Measurements from ENCODE around the gene MARCHF10.

- TF ChIP-seq CTCF (IDR thresholded peaks at IDR 0.05; ENCODE audit: poor library complexity) (no peak), EZH2 (IDR thresholded peaks at IDR 0.05; ENCODE audit: borderline replicate concordance) (no peak)
Observed at GRCh38 chr17:62658136-62658920, 149.8 kb downstream of the MARCHF10 start.

Data from hepatocyte (in vitro differentiated cells).